Upper lobe of left lung (tissue), 6 donors: ENCODE results near the gene ATP23. TPM values are rescaled to one million over a fixed set of nuclear protein-coding genes. Genes with fewer than 3 reads are reported as not detected.
A peak's percentile ranks its signal among the peaks of the same experiment; 100 is the strongest.

Source experiments
- ATAC-seq, 2 donors: fragments of 200-7000 bp; cut with Tn5 transposase; one replicate each; pipeline ENCODE4 v1.9.1; 2022; ENCODE audit warnings: mild to moderate bottlenecking in 2 of 2, moderate library complexity in 2 of 2; ENCODE audit not compliant: low FRiP score in 2 of 2
- DNase-seq, 2 donors: peaks; one replicate each; pipeline ENCODE4 v3.0.0-alpha.2; 2019 to 2020
- H3K27ac ChIP-seq, 4 donors: fragments of 200-600 bp; sonication (generic); one replicate each; pipeline ENCODE4 v1.5.1; 2016 to 2019
- H3K27me3 ChIP-seq, 4 donors: fragments of 200-600 bp; sonication (generic); one replicate each; pipeline ENCODE4 v1.5.1; 2017 to 2019
- H3K36me3 ChIP-seq, 4 donors: fragments of 200-600 bp; sonication (generic); one replicate each; pipeline ENCODE4 v1.5.1; 2016 to 2019
- H3K4me1 ChIP-seq, 4 donors: fragments of 200-600 bp; sonication (generic); one replicate each; pipeline ENCODE4 v1.5.1; 2018 to 2019
- H3K4me3 ChIP-seq, 4 donors: fragments of 200-600 bp; sonication (generic); one replicate each; pipeline ENCODE4 v1.5.1; 2017 to 2019; ENCODE audit warnings: mild to moderate bottlenecking in 2 of 4, moderate library complexity in 1 of 4
- H3K9me3 ChIP-seq, 4 donors: fragments of 200-600 bp; sonication (generic); one replicate each; pipeline ENCODE4 v1.5.1; 2018 to 2019
- EP300 ChIP-seq, 4 donors: sonication (generic); formaldehyde crosslinking; IDR thresholded peaks; one replicate each; pipeline ENCODE4 v1.5.1; 2017; ENCODE audit warnings: antibody characterized with exemption in 4 of 4, control low read depth in 2 of 4
- POLR2A ChIP-seq, 4 donors: fragments of 450-650 bp; IDR thresholded peaks; one replicate each; pipeline ENCODE4 v1.5.1; 2016 to 2017; ENCODE audit warnings: antibody characterized with exemption in 4 of 4, mild to moderate bottlenecking in 2 of 4
- POLR2AphosphoS5 ChIP-seq, 2 donors: sonication (generic); formaldehyde crosslinking; IDR thresholded peaks; one replicate each; pipeline ENCODE4 v1.5.1; 2017; ENCODE audit warnings: antibody characterized with exemption in 2 of 2
- WGBS, 2 donors: methylation state at CpG; one replicate each; pipeline ENCODE4 v1.1.5; 2017 to 2018; 5-methylcytosine and 5-hydroxymethylcytosine counted together
- total RNA-seq, 6 donors: library from RNA; depleted of rRNA in 4 of 6; stranded (reverse); fragments of >200 nt in 4 of 6; gene quantifications; one replicate each; pipeline versions ENCODE4 v1.1.0 to v1.2.1, GENCODE V29; 2016 to 2021
- TF ChIP-seq, protein P1 (sequence below), 6 experiments: fragments of 450-650 bp in 4 of 6; fragments of 200-600 bp in 2 of 6; sonication (generic) in 2 of 6; IDR thresholded peaks; one replicate each; pipeline ENCODE4 v1.5.1; 2016 to 2019; ENCODE audit warnings: antibody characterized with exemption in 6 of 6
- donor health status: DM: no; HTN: no; CAD: no; lungs with moderate emphysema.
- donor health status: DM: no; HTN: yes; CAD: no; lungs with severe emphysema.

Gene ATP23
- total RNA-seq, 6 donors from 2014 or later, result 4.7 to 18.8 (median 7.7) TPM; not detected in 1

DNA sequence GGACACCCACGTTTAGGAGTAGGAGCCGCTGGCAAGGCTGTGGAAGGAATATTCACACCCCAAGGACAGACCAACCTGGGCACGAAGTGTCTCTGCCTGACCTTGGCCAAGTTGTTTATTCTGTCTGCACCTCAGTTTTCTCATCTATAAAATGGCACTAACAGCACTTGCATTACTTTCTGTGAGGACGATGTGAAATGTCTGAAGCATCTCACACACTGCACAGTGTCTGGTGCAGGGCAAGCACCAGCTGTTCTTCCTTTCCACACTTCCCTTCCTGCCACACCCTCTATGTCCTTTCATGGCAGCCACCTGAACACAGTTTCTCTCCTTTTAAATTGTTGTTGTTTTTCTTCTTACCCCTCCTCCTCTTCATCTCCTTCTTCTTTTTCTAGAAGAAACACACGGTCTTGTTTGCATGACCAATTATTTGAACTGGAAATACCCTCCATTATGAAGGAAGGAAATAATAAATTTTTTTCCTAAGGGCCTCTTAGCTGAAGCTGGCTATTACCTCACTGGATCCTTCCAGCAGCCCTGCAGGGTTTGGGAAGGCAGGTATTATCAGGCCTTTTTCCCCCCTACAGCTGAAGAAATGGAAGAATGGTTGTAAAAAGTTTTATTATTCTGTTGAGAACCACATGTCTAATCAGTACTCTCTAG lies 42.9 kb upstream of the ATP23 start:
- no peak for ATAC-seq
- H3K36me3 ChIP-seq, result no peaks in the 10 kb centered on the region
- H3K27ac ChIP-seq, result peak overlapping the region; percentile 94 to 99 (median 96)
- WGBS, 2 donors, result 33 to 34% methylated on average over 5 of the region's 5 CpGs
- no peak for DNase-seq
- H3K27me3 ChIP-seq, result no peaks in the 10 kb centered on the region
- no peaks in the 10 kb centered on the region for H3K9me3 ChIP-seq
- TF ChIP-seq, protein P1, sequence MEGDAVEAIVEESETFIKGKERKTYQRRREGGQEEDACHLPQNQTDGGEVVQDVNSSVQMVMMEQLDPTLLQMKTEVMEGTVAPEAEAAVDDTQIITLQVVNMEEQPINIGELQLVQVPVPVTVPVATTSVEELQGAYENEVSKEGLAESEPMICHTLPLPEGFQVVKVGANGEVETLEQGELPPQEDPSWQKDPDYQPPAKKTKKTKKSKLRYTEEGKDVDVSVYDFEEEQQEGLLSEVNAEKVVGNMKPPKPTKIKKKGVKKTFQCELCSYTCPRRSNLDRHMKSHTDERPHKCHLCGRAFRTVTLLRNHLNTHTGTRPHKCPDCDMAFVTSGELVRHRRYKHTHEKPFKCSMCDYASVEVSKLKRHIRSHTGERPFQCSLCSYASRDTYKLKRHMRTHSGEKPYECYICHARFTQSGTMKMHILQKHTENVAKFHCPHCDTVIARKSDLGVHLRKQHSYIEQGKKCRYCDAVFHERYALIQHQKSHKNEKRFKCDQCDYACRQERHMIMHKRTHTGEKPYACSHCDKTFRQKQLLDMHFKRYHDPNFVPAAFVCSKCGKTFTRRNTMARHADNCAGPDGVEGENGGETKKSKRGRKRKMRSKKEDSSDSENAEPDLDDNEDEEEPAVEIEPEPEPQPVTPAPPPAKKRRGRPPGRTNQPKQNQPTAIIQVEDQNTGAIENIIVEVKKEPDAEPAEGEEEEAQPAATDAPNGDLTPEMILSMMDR (IDR thresholded peaks at IDR 0.05), result no peak
- TF ChIP-seq POLR2AphosphoS5 (IDR thresholded peaks at IDR 0.05) (peak in 1 of 2 donors; percentile 14), EP300 (IDR thresholded peaks at IDR 0.05) (no peak), POLR2A (IDR thresholded peaks at IDR 0.05) (no peak)
- no peak overlapping the region for H3K4me3 ChIP-seq
- H3K4me1 ChIP-seq, result peaks cover 56 to 59% (median 57%) of the 10 kb centered on the region in 4 donors

DNA sequence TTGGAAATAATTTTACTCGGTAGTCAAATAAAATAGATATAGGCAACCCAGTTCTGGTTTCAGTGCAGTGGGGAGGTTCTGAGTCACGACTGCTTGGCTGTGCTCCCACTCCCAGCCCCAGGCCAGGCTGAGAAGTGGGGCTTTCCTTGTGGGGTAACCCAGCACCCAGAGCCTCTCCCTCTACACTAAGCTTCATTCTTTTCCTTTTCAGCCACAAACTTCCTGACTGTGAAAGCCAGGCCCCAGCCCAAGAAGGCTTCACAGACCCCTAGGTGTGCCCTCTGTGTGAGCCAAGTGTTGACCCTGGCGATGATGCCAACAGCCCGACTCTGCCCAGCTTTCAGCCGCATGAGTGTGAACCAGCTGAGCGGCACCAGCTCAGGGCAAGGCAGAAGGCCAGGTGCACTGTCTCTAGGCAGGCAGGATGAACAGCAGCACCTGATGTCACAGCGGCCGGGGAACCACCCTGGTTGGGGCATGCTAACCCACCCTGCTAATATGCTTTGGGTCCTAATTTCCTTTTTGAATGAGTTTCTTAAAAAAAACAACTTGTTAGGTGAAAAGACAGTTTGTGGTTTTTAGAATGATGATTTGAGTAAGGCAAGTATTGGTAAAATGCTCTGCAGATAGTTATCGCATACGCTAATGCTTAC lies 42.2 kb upstream of the ATP23 start:
- DNase-seq, result peak in 1 of 2 donors; percentile 55
- TF ChIP-seq, protein P1 (IDR thresholded peaks at IDR 0.05), result no peak
- Histone ChIP-seq H3K9me3 (no peaks in the 10 kb centered on the region), H3K27me3 (no peaks in the 10 kb centered on the region), H3K27ac (peak overlapping the region; percentile 94 to 99 (median 96)), H3K4me1 (peaks cover 49 to 52% (median 50%) of the 10 kb centered on the region in 4 donors), H3K4me3 (no peak overlapping the region), H3K36me3 (no peaks in the 10 kb centered on the region)
- WGBS, 2 donors, result 29 to 44% methylated on average over 6 to 10 of the region's 10 CpGs
- ATAC-seq, result peak in 1 of 2 donors; percentile 3

DNA sequence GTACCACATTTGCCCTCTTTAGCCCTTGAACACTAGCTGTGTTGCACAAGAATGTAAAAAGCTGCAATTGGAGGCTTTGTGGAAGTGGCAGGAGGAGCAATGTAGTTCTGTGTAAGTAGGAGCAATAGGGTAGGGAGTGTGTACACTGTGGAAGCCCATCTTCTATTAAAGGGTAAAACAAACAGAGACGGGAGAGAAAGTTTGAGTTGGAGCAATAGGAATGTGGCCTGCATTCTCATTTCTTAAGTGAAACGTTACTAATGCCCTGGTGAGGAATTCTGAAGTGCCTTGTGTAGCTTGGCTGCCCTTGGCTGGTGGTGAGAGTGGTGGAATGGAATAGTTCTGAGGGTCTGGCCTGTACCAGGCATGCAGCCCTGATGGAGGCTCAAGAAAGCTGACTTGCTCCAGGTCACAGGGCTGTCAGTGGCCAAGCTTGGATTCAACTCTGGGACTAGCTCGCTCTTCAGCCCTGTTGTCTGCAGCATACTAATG lies 38.8 kb upstream of the ATP23 start:
- peaks cover 17 to 33% (median 22%) of the 10 kb centered on the region in 4 donors for H3K4me1 ChIP-seq
- no peaks in the 10 kb centered on the region for H3K9me3 ChIP-seq
- 75 to 86% methylated on average over 3 of the region's 3 CpGs for WGBS, 2 donors
- ATAC-seq, result peak; percentile 5 to 80
- H3K4me3 ChIP-seq, result no peak overlapping the region
- H3K36me3 ChIP-seq, result no peaks in the 10 kb centered on the region
- peak in 1 of 2 donors; percentile 44 for DNase-seq
- H3K27ac ChIP-seq, result peak overlapping the region in 2 of 4 donors; percentile 36 to 44
- no peaks in the 10 kb centered on the region for H3K27me3 ChIP-seq
- TF ChIP-seq, protein P1 (IDR thresholded peaks at IDR 0.05), result no peak
- peak in 1 of 2 donors; percentile 30 for TF ChIP-seq POLR2AphosphoS5 (IDR thresholded peaks at IDR 0.05)
- no peak for TF ChIP-seq POLR2A (IDR thresholded peaks at IDR 0.05)

DNA sequence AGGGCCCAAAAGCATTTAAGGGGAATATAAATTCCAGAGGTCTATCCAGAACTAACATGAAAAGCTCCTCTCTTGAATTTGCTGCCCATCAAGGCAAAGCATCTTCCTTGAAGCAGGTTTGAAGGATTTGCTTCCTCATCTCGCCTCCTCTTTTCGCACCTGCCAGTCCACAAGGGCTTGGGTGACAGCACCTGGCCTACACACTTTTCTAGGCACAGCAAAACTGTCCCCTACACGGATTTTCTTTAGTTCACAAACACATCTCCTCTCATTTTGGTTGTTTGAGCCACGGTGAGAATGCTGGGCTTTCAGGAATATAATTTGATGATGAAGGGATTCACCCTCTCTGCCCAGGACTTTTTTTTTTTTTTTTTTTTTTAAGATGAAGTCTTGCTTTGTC lies 36.9 kb upstream of the ATP23 start:
- Histone ChIP-seq H3K4me3 (no peak overlapping the region), H3K36me3 (no peaks in the 10 kb centered on the region), H3K9me3 (no peaks in the 10 kb centered on the region), H3K4me1 (peaks cover 0 to 15% (median 3%) of the 10 kb centered on the region in 4 donors), H3K27me3 (no peaks in the 10 kb centered on the region), H3K27ac (peak overlapping the region in 1 of 4 donors; percentile 50)
- no peak for ATAC-seq
- DNase-seq, result no peak
- WGBS, 2 donors, result 83 to 87% methylated on average over 4 of the region's 4 CpGs
- TF ChIP-seq POLR2AphosphoS5 (IDR thresholded peaks at IDR 0.05), result no peak
- TF ChIP-seq EP300 (IDR thresholded peaks at IDR 0.05), result no peak
- TF ChIP-seq, protein P1 (IDR thresholded peaks at IDR 0.05), result no peak
